Lower leg skin (tissue), 3 donors: ENCODE results near the gene KDM8.

ENCODE experiments used
- POLR2A ChIP-seq, 2 donors: fragments of 450-650 bp; IDR thresholded peaks; one replicate each; pipeline ENCODE4 v1.6.1; 2016 to 2017; ENCODE audit warnings: antibody characterized with exemption in 2 of 2, mild to moderate bottlenecking in 1 of 2, moderate library complexity in 1 of 2
- TF ChIP-seq, protein P1 (sequence below), 3 donors: fragments of 450-650 bp; IDR thresholded peaks; one replicate each; pipeline ENCODE4 v1.5.1; 2016; ENCODE audit warnings: antibody characterized with exemption in 3 of 3, mild to moderate bottlenecking in 3 of 3, moderate library complexity in 2 of 3

DNA sequence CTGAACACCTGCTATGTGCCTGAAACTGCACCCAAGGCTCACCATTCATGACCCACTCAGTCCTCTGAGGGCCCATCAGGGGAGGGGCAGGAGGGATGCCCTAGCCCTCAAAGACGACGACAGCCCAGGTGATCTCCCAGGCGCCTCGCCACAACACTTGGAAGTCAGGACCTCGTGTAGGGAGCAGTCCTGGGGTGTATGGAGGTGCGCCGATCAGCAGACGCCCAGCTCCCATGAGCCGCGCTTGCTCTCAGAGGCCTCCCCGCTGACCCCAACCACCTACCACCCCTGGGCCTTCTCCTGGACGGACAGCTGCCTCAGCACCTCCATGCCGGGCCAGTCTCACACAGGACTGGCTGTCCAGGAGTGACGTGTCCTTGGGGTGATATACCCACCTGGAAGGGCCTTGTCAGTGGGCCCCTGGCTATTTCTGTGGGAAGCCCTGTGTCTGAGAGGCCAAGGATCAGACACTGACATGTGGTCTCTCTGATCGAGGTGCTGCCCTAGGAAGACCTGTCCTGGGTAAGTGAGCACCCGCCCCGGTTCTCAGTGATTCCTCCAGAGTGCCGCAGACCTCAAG is 26.7 kb downstream of the KDM8 start:
- TF ChIP-seq, protein P1, sequence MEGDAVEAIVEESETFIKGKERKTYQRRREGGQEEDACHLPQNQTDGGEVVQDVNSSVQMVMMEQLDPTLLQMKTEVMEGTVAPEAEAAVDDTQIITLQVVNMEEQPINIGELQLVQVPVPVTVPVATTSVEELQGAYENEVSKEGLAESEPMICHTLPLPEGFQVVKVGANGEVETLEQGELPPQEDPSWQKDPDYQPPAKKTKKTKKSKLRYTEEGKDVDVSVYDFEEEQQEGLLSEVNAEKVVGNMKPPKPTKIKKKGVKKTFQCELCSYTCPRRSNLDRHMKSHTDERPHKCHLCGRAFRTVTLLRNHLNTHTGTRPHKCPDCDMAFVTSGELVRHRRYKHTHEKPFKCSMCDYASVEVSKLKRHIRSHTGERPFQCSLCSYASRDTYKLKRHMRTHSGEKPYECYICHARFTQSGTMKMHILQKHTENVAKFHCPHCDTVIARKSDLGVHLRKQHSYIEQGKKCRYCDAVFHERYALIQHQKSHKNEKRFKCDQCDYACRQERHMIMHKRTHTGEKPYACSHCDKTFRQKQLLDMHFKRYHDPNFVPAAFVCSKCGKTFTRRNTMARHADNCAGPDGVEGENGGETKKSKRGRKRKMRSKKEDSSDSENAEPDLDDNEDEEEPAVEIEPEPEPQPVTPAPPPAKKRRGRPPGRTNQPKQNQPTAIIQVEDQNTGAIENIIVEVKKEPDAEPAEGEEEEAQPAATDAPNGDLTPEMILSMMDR (IDR thresholded peaks at IDR 0.05): no peak
- no peak for TF ChIP-seq POLR2A (IDR thresholded peaks at IDR 0.05)
